HEK293 (cell line): ENCODE measurements around the gene TTC24.

ENCODE experiments used
- BCL6B ChIP-seq: fragments of 450-650 bp; formaldehyde crosslinking; IDR thresholded peaks from 2 replicates; pipeline ENCODE4 v1.5.1; 2017; ENCODE audit warnings: missing biosample characterization, missing genetic modification characterization
- CTCF ChIP-seq: fragments of 450-650 bp; formaldehyde crosslinking; IDR thresholded peaks from 2 replicates; pipeline ENCODE4 v1.5.1; 2016; ENCODE audit warnings: missing biosample characterization, missing genetic modification characterization
- KLF7 ChIP-seq: fragments of 450-650 bp; formaldehyde crosslinking; IDR thresholded peaks from 2 replicates; pipeline ENCODE4 v1.5.1; 2016; ENCODE audit warnings: missing biosample characterization, missing genetic modification characterization, borderline replicate concordance
- PATZ1 ChIP-seq: fragments of 450-650 bp; formaldehyde crosslinking; IDR thresholded peaks from 2 replicates; pipeline ENCODE4 v1.5.1; 2016; ENCODE audit warnings: missing biosample characterization, missing genetic modification characterization
- TSHZ1 ChIP-seq: fragments of 450-650 bp; formaldehyde crosslinking; IDR thresholded peaks from 2 replicates; pipeline ENCODE4 v1.5.1; 2016; ENCODE audit warnings: missing biosample characterization, missing genetic modification characterization, borderline replicate concordance
- ZBTB21 ChIP-seq: fragments of 450-650 bp; formaldehyde crosslinking; IDR thresholded peaks from 2 replicates; pipeline ENCODE4 v1.5.1; 2017; ENCODE audit warnings: missing biosample characterization, missing genetic modification characterization
- ZNF175 ChIP-seq: fragments of 450-650 bp; formaldehyde crosslinking; IDR thresholded peaks from 2 replicates; pipeline ENCODE4 v1.5.1; 2016; ENCODE audit warnings: missing biosample characterization, missing genetic modification characterization
- ZNF18 ChIP-seq: fragments of 450-650 bp; formaldehyde crosslinking; IDR thresholded peaks from 2 replicates; pipeline ENCODE4 v1.5.1; 2016; ENCODE audit warnings: missing biosample characterization, missing genetic modification characterization
- ZNF202 ChIP-seq: fragments of 450-650 bp; formaldehyde crosslinking; IDR thresholded peaks from 2 replicates; pipeline ENCODE4 v1.5.1; 2016; ENCODE audit warnings: missing biosample characterization, missing genetic modification characterization, borderline replicate concordance
- ZNF292 ChIP-seq: fragments of 450-650 bp; formaldehyde crosslinking; IDR thresholded peaks from 2 replicates; pipeline ENCODE4 v1.5.1; 2016; ENCODE audit warnings: low read depth, missing biosample characterization, missing genetic modification characterization, borderline replicate concordance
- ZNF335 ChIP-seq: fragments of 450-650 bp; formaldehyde crosslinking; conservative IDR thresholded peaks from 2 replicates; pipeline ENCODE4 v1.5.1; 2016; ENCODE audit warnings: missing biosample characterization, missing genetic modification characterization
- ZNF341 ChIP-seq: fragments of 450-650 bp; formaldehyde crosslinking; IDR thresholded peaks from 2 replicates; pipeline ENCODE4; 2016; ENCODE audit warnings: low read depth, missing biosample characterization, missing genetic modification characterization
- ZNF510 ChIP-seq: fragments of 450-650 bp; formaldehyde crosslinking; IDR thresholded peaks from 2 replicates; pipeline ENCODE4 v1.5.1; 2018; ENCODE audit warnings: mild to moderate bottlenecking, missing genetic modification characterization, missing biosample characterization; ENCODE audit not compliant: insufficient replicate concordance
- ZNF514 ChIP-seq: fragments of 450-650 bp; formaldehyde crosslinking; IDR thresholded peaks from 2 replicates; pipeline ENCODE4 v1.5.1; 2016; ENCODE audit warnings: missing biosample characterization, missing genetic modification characterization
- ZNF549 ChIP-seq: fragments of 450-650 bp; IDR thresholded peaks from 2 replicates; pipeline ENCODE4 v1.5.1; 2018; ENCODE audit warnings: missing biosample characterization, missing genetic modification characterization, mild to moderate bottlenecking, inconsistent platforms, moderate library complexity
- ZNF571 ChIP-seq: fragments of 450-650 bp; formaldehyde crosslinking; IDR thresholded peaks from 2 replicates; pipeline ENCODE4 v1.5.0; 2017; ENCODE audit warnings: missing biosample characterization, missing genetic modification characterization
- ZNF639 ChIP-seq: fragments of 450-650 bp; formaldehyde crosslinking; IDR thresholded peaks from 2 replicates; pipeline ENCODE4 v1.5.1; 2016; ENCODE audit warnings: missing biosample characterization, missing genetic modification characterization
- ZNF837 ChIP-seq: fragments of 450-650 bp; formaldehyde crosslinking; IDR thresholded peaks from 2 replicates; pipeline ENCODE4 v1.5.1; 2016; ENCODE audit warnings: missing biosample characterization, missing genetic modification characterization

TTC24 gene

GRCh38 chr1:156618853-156619581 lies 39.5 kb downstream of the TTC24 start, which contains the start of gene HAPLN2 (continued):
- TF ChIP-seq ZNF18 (peak; percentile 37; the same call in 1 of the 2 replicates), KLF7 (tag by site-specific recombination) (no peak), ZNF292 (tag by site-specific recombination) (no peak), BCL6B (tag by site-specific recombination) (no peak), ZNF202 (no peak), ZNF335 (tag by site-specific recombination) (0 out of 2 replicates have a peak, but pooled peaks have one; percentile 14), ZBTB21 (no peak), ZNF514 (no peak), ZNF510 (no peak), ZNF837 (no peak), TSHZ1 (tag by site-specific recombination) (no peak), PATZ1 (tag by site-specific recombination) (no peak; the same call in 1 of the 2 replicates), ZNF549 (tag by site-specific recombination) (no peak), ZNF571 (tag by site-specific recombination) (no peak), ZNF341 (peak; percentile 50; the same call in 1 of the 2 replicates), ZNF639 (tag by site-specific recombination) (no peak), ZNF175 (tag by site-specific recombination) (no peak), CTCF (tag by site-specific recombination) (peak; percentile 54; the same call in 1 of the 2 replicates)
